Measurements from ENCODE around the gene AQP12B.

The AQP12B gene

GRCh38 chr2:240630771-240631547 lies 51.7 kb downstream of the AQP12B start:
- no peak for DNase-seq

- DNase-seq = no peak
These were observed 52.5 kb downstream of the AQP12B start for GRCh38 chr2:240629968-240630770.

- DNase-seq = no peak
These were observed 53.1 kb downstream of the AQP12B start for GRCh38 chr2:240629619-240629967.

GRCh38 chr2:240628808-240629618 lies 53.7 kb downstream of the AQP12B start:
- no peak for DNase-seq

GRCh38 chr2:240628507-240628807 lies 54.2 kb downstream of the AQP12B start:
- no peak for DNase-seq

- DNase-seq = no peak
These were observed 54.8 kb downstream of the AQP12B start for GRCh38 chr2:240627736-240628506.

GRCh38 chr2:240626531-240627300 lies 56.0 kb downstream of the AQP12B start:
- DNase-seq = no peak
